Right lobe of liver (tissue), 6 donors: ENCODE results near the gene CYBRD1. TPM values are rescaled to one million over a fixed set of nuclear protein-coding genes. Genes with fewer than 3 reads are reported as not detected.

ENCODE experiments used
- ATAC-seq, 4 donors: fragments of 200-7000 bp; cut with Tn5 transposase; one replicate each; pipeline ENCODE4 v1.9.1; 2020; ENCODE audit warnings: mild to moderate bottlenecking in 4 of 4, moderate library complexity in 4 of 4
- DNase-seq, 3 donors: peaks; one replicate each; pipeline ENCODE4 v3.0.0-alpha.2; 2020
- H3K27ac ChIP-seq, 3 donors: fragments of 200-600 bp; one replicate each; pipeline ENCODE4 v1.8.0; 2022
- H3K27me3 ChIP-seq, 2 donors: fragments of 200-600 bp; one replicate each; pipeline ENCODE4 v1.8.0; 2022
- H3K36me3 ChIP-seq, 4 donors: fragments of 200-600 bp; sonication (generic) in 1 of 4; one replicate each; pipeline versions ENCODE4 v1.5.1 to v1.8.0; 2017 to 2022; ENCODE audit warnings: control low read depth in 1 of 4
- H3K4me1 ChIP-seq, 4 donors: fragments of 200-600 bp; sonication (generic) in 1 of 4; one replicate each; pipeline versions ENCODE4 v1.5.1 to v1.8.0; 2017 to 2022; ENCODE audit warnings: control low read depth in 1 of 4
- H3K4me3 ChIP-seq, 3 donors: fragments of 200-600 bp; one replicate each; pipeline ENCODE4 v1.8.0; 2022
- H3K9me3 ChIP-seq, 4 donors: fragments of 200-600 bp; sonication (generic) in 1 of 4; one replicate each; pipeline versions ENCODE4 v1.5.1 to v1.8.0; 2017 to 2022; ENCODE audit warnings: control low read depth in 1 of 4
- POLR2A ChIP-seq: fragments of 450-650 bp; IDR thresholded peaks from one replicate; pipeline ENCODE4 v1.6.1; 2017; ENCODE audit warnings: antibody characterized with exemption, mild to moderate bottlenecking
- WGBS: methylation state at CpG from one replicate; pipeline ENCODE4 v1.1.6; 2018; ENCODE audit warnings: low coverage, low lambda C conversion rate; ENCODE audit not compliant: insufficient coverage; ENCODE audit errors: missing lambda C conversion rate; 5-methylcytosine and 5-hydroxymethylcytosine counted together
- intact Hi-C, 2 donors: fragments of 100-400 bp; cut with DNase I; formaldehyde crosslinking; loops; one replicate each; pipeline versions ENCODE4 v1.11.2 to v1.14.1; 2022
- small RNA-seq, 2 experiments: library from RNA; depleted of rRNA; stranded (forward); fragments of <200 nt; gene quantifications; one replicate each; pipeline ENCODE3, GENCODE V24; 2016
- total RNA-seq, 6 experiments: library from RNA; depleted of rRNA in 2 of 6; stranded (reverse); fragments of >200 nt in 2 of 6; fragmentation: NEBNext Ultra II Directional in 3 of 6; extraction: Animal tissue kit (Norgen Biotek cat#: 25700) in 3 of 6; gene quantifications; one replicate each; pipeline versions ENCODE4 v1.1.0 to v1.2.4, GENCODE V29; 2016 to 2023
- TF ChIP-seq, protein P1 (sequence below), 4 donors: fragments of 200-600 bp in 3 of 4; fragments of 450-650 bp in 1 of 4; IDR thresholded peaks; one replicate each; pipeline versions ENCODE4 v1.5.1 to v1.8.0; 2016 to 2022; ENCODE audit warnings: antibody characterized with exemption in 4 of 4, mild to moderate bottlenecking in 2 of 4
- donor health status: DM: no; HTN: yes; CAD: no.
- donor health status: DM: no; HTN: no; CAD: no.
- donor health status: DM: no; HTN: no; CAD: no.
- donor health status: DM: no; HTN: yes; CAD: no.
- donor health status: DM: no; HTN: yes; CAD: no.

Gene CYBRD1
- total RNA-seq, 6 experiments from 2014 or later: 7.3 to 15.1 (median 10.9) TPM

DNA sequence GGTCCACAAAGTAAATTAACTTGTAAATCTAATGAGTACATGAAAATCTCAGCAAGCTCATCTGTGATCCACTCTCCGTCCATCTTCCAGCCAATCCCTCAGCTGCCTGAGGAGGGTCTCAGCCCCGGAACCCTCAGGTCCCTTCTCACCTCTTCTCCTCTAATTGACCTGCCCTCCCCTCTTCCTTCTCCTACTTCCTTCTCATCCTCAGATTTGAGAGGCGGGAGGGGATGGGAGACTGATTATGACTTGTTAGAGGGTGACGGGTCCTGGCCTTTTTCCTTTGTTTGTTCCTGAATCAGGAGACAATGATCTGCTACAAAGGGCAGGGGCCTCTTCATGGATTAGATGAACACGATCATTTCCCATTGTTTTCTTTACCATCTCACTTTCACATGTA is 80.1 kb downstream of the CYBRD1 start:
- no peak overlapping the region for H3K27ac ChIP-seq

More for the DNA sequence above, 80.1 kb downstream of the CYBRD1 start:
- intact Hi-C loops: no loop called here
- H3K27me3 ChIP-seq: no peaks in the 10 kb centered on the region
- H3K9me3 ChIP-seq: no peaks in the 10 kb centered on the region
- H3K4me1 ChIP-seq: no peaks in the 10 kb centered on the region
- H3K36me3 ChIP-seq: no peaks in the 10 kb centered on the region
- DNase-seq (no peak), ATAC-seq (no peak)
- no peak overlapping the region for H3K4me3 ChIP-seq
- 47% methylated on average over 4 of the region's 5 CpGs for WGBS
- no peak for TF ChIP-seq POLR2A
- TF ChIP-seq, protein P1, sequence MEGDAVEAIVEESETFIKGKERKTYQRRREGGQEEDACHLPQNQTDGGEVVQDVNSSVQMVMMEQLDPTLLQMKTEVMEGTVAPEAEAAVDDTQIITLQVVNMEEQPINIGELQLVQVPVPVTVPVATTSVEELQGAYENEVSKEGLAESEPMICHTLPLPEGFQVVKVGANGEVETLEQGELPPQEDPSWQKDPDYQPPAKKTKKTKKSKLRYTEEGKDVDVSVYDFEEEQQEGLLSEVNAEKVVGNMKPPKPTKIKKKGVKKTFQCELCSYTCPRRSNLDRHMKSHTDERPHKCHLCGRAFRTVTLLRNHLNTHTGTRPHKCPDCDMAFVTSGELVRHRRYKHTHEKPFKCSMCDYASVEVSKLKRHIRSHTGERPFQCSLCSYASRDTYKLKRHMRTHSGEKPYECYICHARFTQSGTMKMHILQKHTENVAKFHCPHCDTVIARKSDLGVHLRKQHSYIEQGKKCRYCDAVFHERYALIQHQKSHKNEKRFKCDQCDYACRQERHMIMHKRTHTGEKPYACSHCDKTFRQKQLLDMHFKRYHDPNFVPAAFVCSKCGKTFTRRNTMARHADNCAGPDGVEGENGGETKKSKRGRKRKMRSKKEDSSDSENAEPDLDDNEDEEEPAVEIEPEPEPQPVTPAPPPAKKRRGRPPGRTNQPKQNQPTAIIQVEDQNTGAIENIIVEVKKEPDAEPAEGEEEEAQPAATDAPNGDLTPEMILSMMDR (IDR thresholded peaks at IDR 0.05): no peak

Small RNAs within 50 kb of the gene (small RNA-seq; reads per million reads assigned to genes)
- gene AC007969.2 (0 reads per million in 2 experiments), gene RPL21P38 (0 reads per million in 2 experiments)

Other genes with a start within 250 kb of the CYBRD1 start
- gene METTL8, start 88.5 kb upstream of the CYBRD1 start, total RNA-seq: 10 to 100 TPM in 2 of 6 experiments, 1 to 10 TPM in 4; 6.5 to 13.8 (median 9.5) TPM
- gene DCAF17, start 88.2 kb upstream of the CYBRD1 start, total RNA-seq: 1 to 10 TPM; 5.5 to 8.1 (median 6.9) TPM
- gene DYNC1I2, start 165.0 kb downstream of the CYBRD1 start, total RNA-seq: 10 to 100 TPM; 19.1 to 33.6 (median 28.6) TPM